GM18517 (cell line): ENCODE data around the gene CCDC88C.

ENCODE experiments used
- ATAC-seq: cut with Tn5 transposase; IDR thresholded peaks from one replicate; pipeline ENCODE4 v1.9.1; 2021; ENCODE audit warnings: mild to moderate bottlenecking, moderate library complexity; ENCODE audit not compliant: unreplicated experiment

CCDC88C gene

GRCh38 chr14:91310606-91311283, 106.9 kb downstream of the CCDC88C start:
- no peak for ATAC-seq

DNA sequence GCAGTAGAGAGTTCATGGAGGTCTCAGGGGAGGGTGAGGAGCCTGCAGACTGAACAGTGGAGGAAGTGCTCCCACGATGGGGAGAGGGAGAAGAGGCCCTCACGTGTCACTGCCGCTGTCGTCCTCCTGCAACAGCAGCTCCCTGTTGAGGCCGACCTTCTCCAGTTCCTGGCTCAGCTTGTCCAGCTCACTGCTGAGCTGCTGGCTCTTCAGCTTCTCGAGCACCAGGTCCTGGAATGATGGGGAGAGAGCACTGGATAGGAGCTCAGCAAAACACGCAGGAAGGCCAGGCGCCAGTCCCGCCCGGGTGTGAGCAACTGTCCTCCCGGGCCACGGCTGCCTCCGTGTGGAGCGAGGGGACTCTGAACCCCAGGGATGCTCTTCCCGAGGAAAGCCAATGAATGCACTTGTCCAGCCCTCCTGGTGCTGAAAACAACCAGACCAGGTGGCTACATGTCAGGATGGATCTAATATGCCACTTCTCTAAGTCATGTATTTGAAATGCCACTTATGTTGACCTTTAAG, 107.8 kb downstream of the CCDC88C start:
- no peak for ATAC-seq

- no peak for ATAC-seq
Measured at GRCh38 chr14:91308337-91308736, 109.3 kb downstream of the CCDC88C start.

DNA sequence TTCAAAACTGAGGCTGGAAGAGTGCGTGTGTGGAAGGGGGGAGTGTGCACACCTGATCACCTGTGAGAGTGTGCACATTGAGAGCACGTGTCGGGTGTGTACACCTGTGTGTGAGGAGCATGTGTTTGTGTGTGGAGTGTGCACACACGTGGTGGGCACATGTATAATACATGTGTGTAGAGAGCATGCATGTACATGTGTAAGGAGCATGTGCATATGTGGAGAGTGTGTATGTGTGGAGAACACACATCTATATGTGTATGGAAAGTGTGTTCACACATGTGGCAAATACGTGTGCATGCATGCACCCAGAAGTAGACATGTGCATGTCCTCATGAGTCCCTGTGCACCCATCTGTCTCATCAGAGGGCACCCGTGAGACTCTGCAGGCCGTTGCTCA, 110.0 kb downstream of the CCDC88C start:
- ATAC-seq, result no peak

DNA sequence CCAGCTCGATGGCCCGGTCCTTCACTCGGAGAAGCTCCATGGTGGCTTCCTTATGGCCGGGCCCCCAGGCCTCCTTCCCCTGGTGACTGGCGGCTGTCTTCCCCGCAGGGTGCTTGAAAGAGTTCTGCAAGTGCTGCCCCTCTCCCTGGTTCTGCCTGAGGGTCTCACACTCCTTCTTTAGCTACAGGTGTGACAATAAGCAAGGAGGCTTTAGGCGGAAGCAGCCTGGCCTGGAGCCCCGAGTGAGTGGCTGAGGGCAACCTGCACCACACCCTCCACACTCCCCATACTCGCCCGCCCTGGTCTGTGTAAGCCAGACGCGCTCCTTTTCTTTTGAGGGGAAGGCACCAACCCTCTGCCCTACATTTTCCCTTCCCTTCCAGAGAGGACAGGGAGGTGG, 110.6 kb downstream of the CCDC88C start:
- no peak for ATAC-seq

- ATAC-seq, result no peak
Measured at GRCh38 chr14:91306547-91306946, 111.1 kb downstream of the CCDC88C start.

- ATAC-seq, result no peak
Measured at GRCh38 chr14:91305650-91306431, 111.8 kb downstream of the CCDC88C start.

DNA sequence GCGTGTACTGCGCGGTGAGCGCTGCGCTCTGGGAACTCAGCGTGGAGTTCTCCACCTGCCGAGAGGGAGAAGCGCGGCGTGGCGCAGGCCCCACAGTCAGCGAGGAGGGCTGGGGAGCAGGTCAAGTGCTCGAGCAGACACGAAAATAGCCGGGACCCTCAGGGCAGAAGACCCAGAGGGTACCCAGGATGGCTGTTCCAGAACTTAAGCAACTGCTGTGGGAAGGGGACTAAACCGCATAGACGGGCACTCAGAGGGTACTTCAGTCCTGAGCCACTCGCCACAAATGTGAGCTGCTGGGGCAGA, 113.7 kb downstream of the CCDC88C start:
- no peak for ATAC-seq

DNA sequence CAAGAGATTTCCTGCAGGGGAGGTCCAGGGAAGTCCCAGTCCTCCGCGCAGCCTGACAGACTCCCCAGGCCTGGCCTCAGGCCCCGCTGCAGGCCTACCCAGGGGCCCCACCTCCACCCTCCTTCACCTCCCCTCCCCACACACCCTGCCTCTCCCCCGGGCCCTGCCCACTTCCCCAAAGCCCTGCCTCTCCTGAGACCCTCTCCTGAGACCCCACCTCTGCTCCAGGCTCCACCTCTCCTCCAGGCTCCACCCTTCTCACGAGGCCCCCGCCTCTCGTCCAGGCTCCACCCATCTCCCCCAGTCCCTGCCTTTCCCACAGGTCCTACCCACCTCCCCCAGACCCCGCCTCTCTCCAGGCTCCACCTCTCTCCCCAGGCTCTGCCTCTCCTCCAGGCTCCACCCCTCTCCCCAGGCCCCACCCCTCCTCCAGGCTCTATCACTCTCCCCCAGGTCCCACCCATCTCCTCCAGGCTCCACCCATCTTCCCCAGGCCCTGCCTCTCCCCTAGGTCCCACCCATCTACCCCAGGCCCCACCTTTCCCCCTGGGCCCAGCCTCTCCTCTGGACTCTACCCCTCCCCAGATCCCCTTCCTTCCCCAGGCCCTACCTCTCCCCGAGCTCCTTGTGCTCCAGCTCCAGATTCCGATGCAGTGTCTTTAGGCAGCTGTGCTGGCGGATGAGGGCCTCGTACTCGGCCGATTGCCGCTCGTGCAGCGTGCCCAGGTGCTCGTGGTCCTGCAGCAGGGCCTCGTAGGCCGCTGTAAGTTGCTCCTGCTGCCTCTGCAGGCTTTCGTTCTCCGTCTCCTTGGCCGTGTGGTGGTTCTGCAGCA, 114.3 kb downstream of the CCDC88C start:
- ATAC-seq, result no peak

- ATAC-seq, result no peak
Measured at GRCh38 chr14:91302391-91302790, 115.2 kb downstream of the CCDC88C start.

- no peak for ATAC-seq
Measured at GRCh38 chr14:91300957-91301356, 116.7 kb downstream of the CCDC88C start.

- no peak for ATAC-seq
Measured at GRCh38 chr14:91300283-91300895, 117.2 kb downstream of the CCDC88C start.

DNA sequence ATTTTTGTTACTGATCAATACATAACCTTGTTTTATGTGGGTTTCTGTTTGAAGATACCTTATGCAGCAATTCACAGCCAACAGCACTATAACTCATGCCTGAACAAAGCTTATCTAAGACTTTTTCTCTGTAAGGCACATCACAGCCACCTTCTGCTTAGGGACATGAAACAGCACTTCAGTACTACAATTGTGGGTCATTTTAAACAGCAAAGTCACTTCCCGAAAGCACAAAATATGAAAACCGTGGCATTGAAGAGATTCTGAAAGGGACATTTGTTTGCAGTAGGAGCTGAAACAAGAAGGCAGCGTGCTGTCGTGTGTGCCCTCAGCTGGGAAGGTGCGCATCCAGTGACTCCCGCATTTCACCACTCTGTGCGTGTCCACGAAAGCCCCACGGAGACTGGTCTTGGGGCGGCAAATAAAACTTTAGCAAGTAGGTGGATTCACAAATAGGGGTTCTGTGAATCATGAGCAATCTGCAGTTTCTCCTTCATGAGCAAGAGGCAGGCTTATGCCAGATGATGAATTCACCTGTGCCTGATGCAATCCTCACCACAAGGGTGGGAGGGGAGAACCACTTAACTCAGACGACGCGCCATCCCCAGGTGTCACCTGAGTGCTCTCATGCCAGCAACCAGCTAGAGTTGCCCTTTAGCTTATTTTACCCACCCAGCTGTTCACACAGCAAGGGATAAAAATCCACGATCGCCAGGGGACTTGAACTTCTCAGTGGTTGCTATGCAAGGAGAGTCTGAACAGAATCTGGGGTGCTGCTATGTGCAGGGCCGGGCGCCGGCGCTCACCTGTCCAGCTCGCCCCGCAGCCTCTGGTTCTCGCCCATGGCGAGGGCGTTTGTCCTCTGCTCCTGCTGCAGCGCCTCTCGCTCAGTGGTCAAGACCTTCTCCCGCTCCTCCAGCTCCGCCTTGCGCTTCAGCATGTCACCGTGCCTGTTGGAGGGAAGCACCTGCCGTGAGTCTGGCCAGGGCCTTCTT, 118.2 kb downstream of the CCDC88C start:
- ATAC-seq, result no peak

DNA sequence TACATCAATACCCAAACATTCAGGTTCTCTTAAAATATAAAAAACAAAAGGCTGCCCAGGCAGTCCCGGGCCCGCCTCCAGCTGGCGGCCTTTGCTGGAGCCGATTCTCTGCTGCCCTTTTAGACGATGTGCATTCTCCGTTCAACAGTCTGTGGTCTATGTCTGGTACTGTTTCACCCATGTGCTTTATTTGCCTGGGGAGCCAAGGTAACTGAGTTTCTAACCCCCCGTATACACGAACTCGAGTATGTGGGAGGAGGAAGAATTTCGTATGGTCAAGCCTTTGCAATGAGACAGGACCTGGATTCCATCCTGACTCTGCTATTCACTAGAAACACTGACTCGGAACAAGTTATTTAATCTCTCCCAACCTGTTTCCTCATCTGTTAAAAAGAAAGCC, 119.0 kb downstream of the CCDC88C start:
- no peak for ATAC-seq

DNA sequence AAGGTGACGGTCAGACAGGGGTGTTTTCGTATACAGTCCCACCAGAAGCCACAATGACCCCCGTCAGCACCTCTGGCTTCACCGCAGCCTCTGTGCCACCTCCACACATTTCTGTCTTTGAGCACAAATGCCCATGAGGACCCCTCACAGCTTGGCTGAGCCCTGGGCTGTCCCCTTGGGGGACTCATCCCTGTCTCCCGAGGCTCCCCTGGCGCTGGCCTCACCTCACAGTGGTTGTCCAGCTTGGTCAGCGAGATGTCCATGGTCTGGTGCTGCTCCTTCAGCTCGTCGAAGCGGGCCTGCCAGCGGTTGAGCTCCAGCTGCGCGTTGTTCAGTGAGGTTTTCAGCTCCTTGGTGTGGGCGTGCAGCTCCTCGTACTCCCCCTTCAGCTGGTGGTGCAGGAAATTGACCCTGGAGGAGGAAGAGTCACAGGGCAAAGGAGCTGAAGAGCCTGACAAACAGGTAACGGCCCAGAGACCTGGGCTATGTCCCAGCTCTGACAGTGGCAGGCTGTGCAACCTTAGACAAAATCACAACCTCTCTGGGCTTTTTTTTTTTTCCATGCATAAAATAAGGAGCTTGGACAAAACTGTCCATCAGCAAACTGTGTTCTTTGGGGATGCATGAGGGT, 120.4 kb downstream of the CCDC88C start:
- ATAC-seq, result no peak

- ATAC-seq, result no peak
Measured at GRCh38 chr14:91295851-91296796, 121.5 kb downstream of the CCDC88C start.

GRCh38 chr14:91295276-91295845, 122.3 kb downstream of the CCDC88C start:
- no peak for ATAC-seq

GRCh38 chr14:91294153-91294552, 123.5 kb downstream of the CCDC88C start:
- no peak for ATAC-seq
